Measurements from ENCODE around the gene COPS8.

- TF ChIP-seq CTCF (IDR thresholded peaks at IDR 0.05) = no peak
- TF ChIP-seq POLR2A (IDR thresholded peaks at IDR 0.05) = no peak
These were observed 2.7 kb upstream of the COPS8 start for GRCh38 chr2:237083026-237083425.

All from testis (tissue), 2 donors.